RPMI8226 (cell line): ENCODE measurements around the gene GTPBP3.

Experiments
- DNase-seq: peaks from one replicate; pipeline ENCODE4 v3.0.0-alpha.2; 2015

GTPBP3 gene

GRCh38 chr19:17309198-17309964 lies 28.0 kb upstream of the GTPBP3 start, which contains the start of gene DDA1:
Gene DDA1 (plus strand): TSS chr19:17309563. CDS start chr19:17309655, 92 bp downstream.
- DNase-seq, result peak; percentile 100

- DNase-seq, result no peak
Observed at GRCh38 chr19:17309965-17310461, 27.3 kb upstream of the GTPBP3 start.

DNA sequence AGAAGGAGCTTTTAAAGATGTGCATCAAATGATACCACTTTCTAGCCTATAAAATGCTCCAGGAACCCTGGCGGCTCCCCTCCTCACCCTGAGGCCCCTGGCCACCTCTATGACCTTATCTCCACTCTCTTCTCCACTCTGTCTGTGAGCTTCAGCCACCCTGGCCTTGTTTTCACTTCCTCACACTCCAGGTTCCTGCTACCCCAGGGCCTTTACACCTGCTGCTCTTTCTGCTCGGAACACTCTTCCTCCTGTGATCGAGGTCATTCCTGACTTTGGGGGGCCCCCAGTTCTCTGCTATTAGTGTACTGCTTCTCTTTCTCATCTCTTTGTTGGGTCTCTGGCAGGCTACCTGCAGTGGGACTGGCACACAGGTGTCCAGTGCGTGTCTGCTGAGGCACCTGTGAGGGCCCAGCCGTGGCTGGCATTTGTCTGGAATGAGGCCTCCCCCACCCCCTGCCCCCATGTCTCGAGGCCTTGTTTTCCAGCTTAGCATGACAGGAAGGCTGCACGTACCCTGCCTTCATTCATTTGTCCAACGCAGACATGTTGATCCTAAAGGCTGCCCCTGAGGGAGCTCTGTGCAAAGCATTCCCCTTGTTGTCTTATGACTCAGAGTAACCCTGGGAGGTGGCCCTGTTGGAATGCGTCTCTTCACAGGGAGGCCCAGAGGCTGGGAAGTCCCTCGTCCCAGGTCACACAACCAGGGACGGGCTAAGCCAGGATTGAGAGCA lies 25.7 kb upstream of the GTPBP3 start:
- DNase-seq, result no peak

GRCh38 chr19:17312189-17313113 lies 24.9 kb upstream of the GTPBP3 start:
- DNase-seq, result no peak

GRCh38 chr19:17314007-17314593 lies 23.3 kb upstream of the GTPBP3 start:
- no peak for DNase-seq

DNA sequence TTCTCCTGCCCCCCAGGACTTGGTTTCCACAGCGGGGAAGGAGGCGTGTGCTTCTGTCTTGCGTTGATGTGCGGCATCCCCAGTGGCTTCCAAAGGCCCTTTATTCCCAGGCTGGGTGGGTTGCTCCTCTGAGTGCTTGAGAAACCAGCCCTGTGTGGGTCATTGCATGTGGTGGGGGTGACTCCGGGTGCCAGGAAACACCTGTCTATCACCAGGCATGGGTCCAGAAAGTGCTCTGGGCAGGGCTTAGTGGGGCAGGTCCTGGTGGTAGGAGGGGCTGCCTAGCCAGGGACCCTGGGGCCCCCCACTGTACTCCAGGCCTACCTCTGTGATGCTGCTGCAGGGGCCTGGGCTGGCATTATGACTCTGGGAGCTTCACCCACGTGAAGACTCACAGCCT lies 18.4 kb upstream of the GTPBP3 start:
- no peak for DNase-seq

- no peak for DNase-seq
Observed at GRCh38 chr19:17319473-17320238, 17.7 kb upstream of the GTPBP3 start.

DNA sequence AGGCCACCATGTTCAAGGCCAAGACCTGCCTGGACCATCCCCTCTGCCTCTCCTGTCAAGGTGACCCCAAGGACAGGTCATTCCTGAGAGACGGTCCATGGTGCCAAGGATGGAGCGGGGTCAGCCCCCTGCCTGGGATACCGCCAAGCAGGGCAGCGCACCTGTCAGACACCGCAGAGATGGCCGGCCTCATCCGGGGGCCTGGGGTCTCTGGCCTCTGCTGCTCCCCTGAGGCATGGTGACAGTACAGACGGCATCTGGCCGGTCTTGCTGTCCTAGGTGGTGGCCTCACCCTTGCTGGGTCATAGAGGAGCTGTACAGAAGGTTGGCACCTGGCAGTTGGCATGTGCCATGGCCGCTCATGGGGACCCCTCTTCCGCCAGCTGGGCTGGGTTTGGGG lies 16.9 kb upstream of the GTPBP3 start:
- no peak for DNase-seq

GRCh38 chr19:17321655-17322489 lies 15.5 kb upstream of the GTPBP3 start:
- DNase-seq, result no peak

GRCh38 chr19:17322854-17323253 lies 14.5 kb upstream of the GTPBP3 start:
- DNase-seq, result no peak

DNA sequence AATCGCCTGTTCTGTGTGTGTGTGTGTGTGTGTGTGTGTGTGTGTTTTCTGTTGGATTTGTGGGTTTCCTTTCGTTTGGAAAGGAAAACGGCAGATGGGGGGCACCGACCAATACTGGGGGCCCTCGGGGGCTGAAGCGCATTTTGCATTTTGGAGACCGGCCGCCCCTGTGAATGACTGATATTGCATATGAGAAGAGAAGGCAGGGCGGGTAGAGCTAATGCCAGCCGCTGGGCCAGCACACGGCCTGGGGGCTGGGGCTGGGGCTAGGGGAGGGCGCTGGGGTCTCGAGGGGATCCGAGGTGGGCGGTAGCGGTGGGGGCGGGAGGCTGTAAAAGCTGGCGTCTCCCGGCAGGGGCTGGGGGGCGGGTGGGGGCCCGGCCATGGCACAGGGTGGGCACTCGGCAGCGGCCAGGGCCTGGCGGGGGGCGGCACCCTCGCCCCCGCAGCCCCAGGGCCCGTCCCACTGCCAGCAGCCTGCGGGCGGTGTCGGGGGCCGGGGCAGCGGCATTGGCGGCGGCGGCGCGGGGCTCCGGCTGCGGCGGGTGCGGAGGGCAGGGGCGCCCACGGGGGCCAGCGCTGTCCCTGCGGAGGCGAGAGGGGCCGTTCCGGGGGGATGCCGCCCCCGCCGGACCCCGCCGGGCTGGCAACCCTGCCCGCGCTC lies 13.9 kb upstream of the GTPBP3 start:
- DNase-seq, result no peak

- DNase-seq, result no peak
Observed at GRCh38 chr19:17323964-17324332, 13.4 kb upstream of the GTPBP3 start.

GRCh38 chr19:17324357-17325114 lies 12.8 kb upstream of the GTPBP3 start:
- no peak for DNase-seq

DNA sequence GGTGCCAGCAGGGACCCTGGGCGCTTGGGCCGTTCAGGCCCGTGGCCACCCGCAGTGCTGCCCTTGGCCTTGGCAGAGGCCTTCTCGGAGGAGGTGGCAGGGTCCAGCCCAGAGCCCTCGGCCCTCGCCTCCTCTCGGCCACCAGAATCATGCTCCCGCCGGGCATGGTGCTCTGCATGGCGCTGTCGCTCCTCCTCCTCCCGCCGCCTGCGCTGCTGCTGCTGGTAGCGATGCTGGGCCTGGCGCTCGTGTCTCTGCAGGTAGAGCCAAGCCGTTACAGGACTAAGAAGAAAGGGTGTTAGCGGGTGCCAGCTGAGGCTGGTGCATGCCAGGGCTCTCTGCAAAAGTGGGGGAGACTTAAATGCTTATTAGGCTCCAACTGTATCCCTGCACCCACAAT lies 12.2 kb upstream of the GTPBP3 start:
- no peak for DNase-seq

GRCh38 chr19:17325881-17326594 lies 11.3 kb upstream of the GTPBP3 start:
- no peak for DNase-seq

- no peak for DNase-seq
Observed at GRCh38 chr19:17326595-17326966, 10.8 kb upstream of the GTPBP3 start.

GRCh38 chr19:17327068-17327653 lies 10.2 kb upstream of the GTPBP3 start:
- no peak for DNase-seq
